Activated CD4-positive, alpha-beta T cell treated with anti-CD3 and anti-CD28 coated beads for 24 hours (primary cell): ENCODE data around the gene CCDC3.
"Not testable (repeated sequence)": the region's sequence is repeated elsewhere in the genome, so short reads cannot be mapped to it uniquely, and the experiment has no call there.

Experiments
- DNase-seq, 2 donors: peaks; one replicate each; pipeline ENCODE4 v3.0.0-alpha.2; 2020; ENCODE audit warnings: low read depth in 2 of 2

Gene CCDC3

GRCh38 chr10:13001041-13001886, at the start of gene CCDC3:
Gene CCDC3, minus strand, starts transcription at chr10:13001713. Its CDS starts 143 bp downstream, at chr10:13001570.
- peak in 1 of 2 donors; percentile 8 for DNase-seq

- DNase-seq: no peak
These were observed 49.7 kb upstream of the CCDC3 start for GRCh38 chr10:13051126-13051694.

- no peak for DNase-seq
These were observed 48.4 kb upstream of the CCDC3 start for GRCh38 chr10:13049774-13050420.

GRCh38 chr10:13048762-13049161, 47.2 kb upstream of the CCDC3 start:
- DNase-seq: no peak

- no peak for DNase-seq
These were observed 46.2 kb upstream of the CCDC3 start for GRCh38 chr10:13047529-13048206.

- DNase-seq: no peak
These were observed 45.5 kb upstream of the CCDC3 start for GRCh38 chr10:13046851-13047528.

GRCh38 chr10:13043520-13043919, 42.0 kb upstream of the CCDC3 start:
- DNase-seq: no peak

- DNase-seq: no peak
These were observed 38.2 kb upstream of the CCDC3 start for GRCh38 chr10:13039761-13040160.

- no peak for DNase-seq
These were observed 36.9 kb upstream of the CCDC3 start for GRCh38 chr10:13038391-13038790.

GRCh38 chr10:13037832-13038231, 36.3 kb upstream of the CCDC3 start:
- DNase-seq: no peak

GRCh38 chr10:13036841-13037240, 35.3 kb upstream of the CCDC3 start:
- no peak for DNase-seq

GRCh38 chr10:13035731-13036130, 34.2 kb upstream of the CCDC3 start:
- not testable (repeated sequence) for DNase-seq

GRCh38 chr10:13026873-13027272, 25.4 kb upstream of the CCDC3 start:
- no peak for DNase-seq

- no peak for DNase-seq
These were observed 22.2 kb upstream of the CCDC3 start for GRCh38 chr10:13023754-13024153.

GRCh38 chr10:13019280-13019679, 17.8 kb upstream of the CCDC3 start:
- no peak for DNase-seq

- no peak for DNase-seq
These were observed 16.7 kb upstream of the CCDC3 start for GRCh38 chr10:13018171-13018570.

GRCh38 chr10:13016886-13017285, 15.4 kb upstream of the CCDC3 start:
- DNase-seq: no peak

- no peak for DNase-seq
These were observed 14.9 kb upstream of the CCDC3 start for GRCh38 chr10:13016426-13016825.

GRCh38 chr10:13006037-13006436, 4.5 kb upstream of the CCDC3 start:
- no peak for DNase-seq

- no peak for DNase-seq
These were observed 2.2 kb upstream of the CCDC3 start for GRCh38 chr10:13003759-13004158.

- DNase-seq: no peak
These were observed 1.5 kb upstream of the CCDC3 start for GRCh38 chr10:13003004-13003403.

- no peak for DNase-seq
These were observed 337 bp upstream of the CCDC3 start for GRCh38 chr10:13001887-13002212.
